C1 segment of cervical spinal cord (tissue), 14 donors: ENCODE results near the gene CD320.

Source experiments
- DNase-seq, 14 donors: peaks; one replicate each; lab custom pipeline; 2025; lab: John Stamatoyannopoulos, UW

CD320 gene

DNA sequence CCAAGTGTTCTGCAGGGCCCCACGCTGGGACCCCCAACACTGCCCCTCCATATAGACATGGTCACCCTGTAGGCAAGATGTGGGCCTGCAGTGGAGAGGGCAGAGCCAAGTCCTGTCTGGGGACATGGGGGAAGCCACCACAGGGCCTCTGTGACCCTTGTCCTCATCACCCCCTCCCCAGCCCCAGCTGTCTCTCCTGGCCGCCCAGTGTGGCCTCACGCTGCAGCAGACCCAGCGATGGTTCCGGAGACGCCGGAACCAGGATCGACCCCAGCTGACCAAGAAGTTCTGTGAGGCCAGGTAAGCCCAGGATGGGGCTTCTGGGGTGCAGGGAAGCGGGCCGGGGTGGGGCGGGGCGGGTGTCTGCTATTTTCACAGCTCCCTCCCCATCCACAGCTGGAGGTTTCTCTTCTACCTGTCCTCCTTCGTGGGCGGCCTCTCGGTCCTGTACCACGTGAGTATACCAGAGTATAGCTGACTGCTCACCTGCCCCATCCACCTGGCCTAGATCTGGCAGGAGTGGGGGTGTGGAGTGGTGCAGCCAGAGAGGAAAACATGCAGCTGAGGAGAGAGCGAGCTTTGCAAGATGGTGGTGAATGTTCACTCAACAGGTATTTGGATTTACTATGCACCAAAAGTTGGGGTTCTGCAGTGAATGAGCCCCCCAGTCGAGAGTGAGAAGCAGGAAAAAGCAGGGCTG is 52.6 kb downstream of the CD320 start:
- no peak for DNase-seq

DNA sequence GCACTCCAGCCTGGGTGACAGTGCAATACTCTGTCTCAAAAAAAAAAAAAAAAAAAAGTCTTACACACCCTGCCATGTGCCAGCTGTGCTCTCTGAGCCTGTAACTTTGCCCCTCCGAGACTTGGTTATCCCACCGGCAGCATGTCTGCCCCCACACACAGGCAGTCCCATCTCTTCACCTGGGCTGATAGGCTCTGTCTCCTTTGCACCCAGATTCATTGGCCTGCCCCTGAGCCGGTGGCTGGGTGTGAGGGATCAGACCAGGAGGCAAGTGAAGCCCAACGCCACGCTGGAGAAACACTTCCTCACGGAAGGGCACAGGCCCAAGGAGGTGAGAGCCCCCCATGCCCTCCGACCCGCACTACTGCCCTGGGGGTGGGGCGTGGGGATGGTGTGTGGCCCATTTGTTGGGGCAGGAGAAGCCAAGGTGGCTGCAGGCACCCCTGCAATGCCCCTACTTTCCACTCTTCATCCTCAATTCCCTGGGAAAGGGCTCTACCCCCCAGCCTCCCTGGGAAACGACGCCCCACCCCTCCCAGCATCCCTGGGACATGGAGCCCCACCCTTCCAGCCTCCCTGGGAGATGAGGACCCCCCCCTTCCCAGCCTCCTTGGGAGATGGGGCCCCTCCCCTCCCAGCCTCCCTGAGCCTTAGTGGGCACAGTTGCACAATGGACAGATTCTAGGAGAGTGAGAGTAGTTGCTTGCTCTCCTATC is 53.7 kb downstream of the CD320 start:
- no peak for DNase-seq

DNA sequence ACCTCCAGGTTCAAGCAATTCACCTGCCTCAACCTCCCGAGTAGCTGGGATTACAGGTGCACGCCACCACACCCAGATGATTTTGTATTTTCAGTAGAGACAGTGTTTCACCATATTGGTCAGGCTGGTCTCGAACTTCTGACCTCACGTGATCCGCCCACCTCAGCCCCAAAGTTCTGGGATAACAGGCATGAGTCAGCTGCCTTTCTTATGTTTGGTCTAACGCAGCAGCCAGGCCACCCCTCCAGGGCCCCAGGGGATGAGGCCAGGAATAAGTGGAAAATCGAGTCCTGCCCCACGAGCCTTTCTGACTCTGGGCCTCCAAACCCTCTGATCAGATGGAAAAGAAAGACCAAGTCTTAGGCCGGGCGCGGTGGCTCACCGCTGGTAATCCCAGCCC is 54.5 kb downstream of the CD320 start:
- DNase-seq = no peak

DNA sequence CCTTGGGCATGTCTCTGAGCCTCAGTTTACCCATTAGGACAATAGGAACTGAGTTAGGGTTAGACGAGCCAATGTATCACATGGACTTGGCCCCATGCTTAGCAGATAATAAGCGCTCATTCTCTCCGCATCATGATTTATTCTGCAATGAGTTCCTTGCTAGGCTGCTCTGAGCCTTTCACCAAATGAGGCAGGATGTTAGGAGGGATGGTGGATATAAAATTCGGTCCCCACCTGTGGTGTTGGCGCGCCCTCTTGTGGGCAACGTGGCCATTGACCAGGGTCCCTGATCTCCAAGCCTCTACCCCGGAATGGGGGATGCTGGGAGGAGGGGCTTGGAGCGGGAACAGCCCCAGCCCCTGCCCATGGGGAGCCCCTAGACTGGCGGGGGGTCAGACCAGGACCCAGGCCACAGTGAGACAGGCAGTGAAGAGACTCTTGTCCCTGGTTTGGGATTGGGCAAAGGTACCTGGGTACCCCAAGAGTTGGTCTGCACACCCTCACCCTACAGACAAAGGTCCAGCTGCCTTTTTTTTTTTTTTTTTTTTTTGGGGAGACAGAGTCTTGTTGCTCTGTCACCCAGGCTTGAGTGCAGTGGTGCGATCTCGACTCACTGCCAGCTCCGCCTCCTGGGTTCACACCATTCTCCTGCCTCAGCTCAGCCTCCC is 55.1 kb downstream of the CD320 start:
- peak in 13 of 14 donors; percentile 14 to 75 (median 52) for DNase-seq
